SKM-1 treated with dmso at 0.1 percent for 144 hours (cell line): Measurements from ENCODE around the gene ASTN2.
"Not testable (repeated sequence)": the region's sequence is repeated elsewhere in the genome, so short reads cannot be mapped to it uniquely, and the experiment has no call there.

Experiments
- DNase-seq: peaks from one replicate; lab custom pipeline; 2025; ENCODE audit not compliant: unreplicated experiment; lab: John Stamatoyannopoulos, UW

ASTN2 gene

DNA sequence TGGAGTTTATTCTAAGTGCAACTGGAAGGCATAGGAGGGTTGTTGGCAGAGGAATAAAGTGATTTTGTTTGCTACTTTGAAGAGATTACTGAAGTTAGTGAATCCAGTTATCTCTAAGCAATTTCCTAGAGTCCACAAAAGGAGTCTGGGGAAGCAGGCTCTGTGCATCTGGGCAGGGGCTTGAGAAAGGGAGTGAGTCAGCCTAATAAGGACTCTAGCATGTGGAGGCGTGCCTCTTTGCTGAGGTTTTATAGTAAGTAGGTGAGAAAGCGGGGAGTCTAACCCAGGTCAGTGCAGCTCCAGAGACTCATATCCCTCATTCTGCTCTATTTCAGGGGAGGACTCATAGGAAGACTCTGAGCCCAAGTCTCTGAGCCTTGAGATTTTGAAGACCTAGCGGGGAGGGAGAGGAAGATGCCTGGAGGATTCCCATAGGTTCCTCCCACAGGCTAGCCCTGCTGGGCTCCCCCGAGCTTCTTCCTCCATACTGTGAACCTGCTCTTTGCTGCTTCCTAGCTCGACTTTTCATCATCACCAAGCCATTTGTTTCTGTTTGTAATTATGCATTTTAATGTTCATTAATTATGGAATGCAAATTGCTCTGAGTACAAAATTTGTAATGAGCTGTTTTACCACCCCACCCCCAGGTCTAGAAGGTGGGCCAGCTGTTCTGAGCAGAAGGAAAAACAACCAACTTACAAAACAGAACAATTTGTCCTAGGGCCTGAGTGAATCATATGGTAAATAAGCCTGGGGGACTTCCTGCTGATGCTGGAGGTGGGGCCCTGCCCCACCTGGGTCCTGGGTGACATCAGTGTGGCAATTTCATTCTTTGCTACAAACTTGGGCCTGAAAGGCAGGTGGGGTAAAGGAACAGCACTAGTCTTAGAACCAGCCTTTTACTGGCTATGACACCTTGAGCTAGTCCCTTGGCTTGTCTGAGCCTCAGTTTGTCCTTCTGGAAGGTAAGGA, 577.6 kb downstream of the ASTN2 start:
- no peak for DNase-seq

DNA sequence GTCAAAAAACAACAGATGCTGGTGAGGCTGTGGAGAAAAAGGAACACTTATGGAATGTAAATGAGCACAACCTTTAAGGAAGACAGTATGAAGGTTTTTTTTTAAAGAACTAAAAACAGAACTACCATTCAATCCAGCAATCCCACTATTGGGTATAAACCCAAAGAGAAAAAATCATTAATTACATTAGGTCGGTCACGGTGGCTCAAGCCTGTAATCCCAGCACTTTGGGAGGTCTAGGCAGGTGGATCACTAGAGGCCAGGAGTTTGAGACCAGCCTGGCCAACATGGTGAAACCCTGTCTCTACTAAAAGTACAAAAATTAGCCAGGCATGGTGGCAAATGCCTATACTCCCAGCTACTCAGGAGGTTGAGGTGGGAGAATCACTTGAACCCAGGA, 584.5 kb downstream of the ASTN2 start:
- DNase-seq, result not testable (repeated sequence)

DNA sequence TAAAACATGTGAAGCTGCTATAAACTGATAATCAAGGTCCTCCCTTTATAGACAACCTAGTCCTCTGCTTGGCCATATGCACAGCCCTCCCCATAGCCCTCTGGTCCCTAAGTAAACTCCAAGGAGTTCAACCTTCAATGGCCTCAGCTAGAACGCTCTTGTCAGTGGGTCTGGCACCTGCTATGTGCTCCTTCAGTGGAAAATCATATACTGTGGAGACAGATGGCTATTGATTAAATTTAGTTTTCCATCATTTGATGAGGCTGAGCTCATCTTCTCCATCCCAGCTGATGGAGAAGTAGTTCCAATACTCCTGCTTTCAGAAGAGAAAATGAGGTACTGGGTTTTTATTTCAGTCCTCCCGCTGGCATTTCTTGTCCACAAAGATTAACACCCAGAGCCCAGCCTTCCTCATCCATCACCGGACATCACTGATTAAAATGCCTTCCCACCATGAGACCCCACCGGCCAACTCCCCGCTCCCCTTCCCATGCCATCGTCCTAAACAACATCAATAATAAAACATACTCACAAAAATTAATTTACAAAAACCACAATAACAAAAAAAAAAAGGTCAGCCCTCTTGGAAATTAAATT, 593.1 kb downstream of the ASTN2 start:
- no peak for DNase-seq

DNA sequence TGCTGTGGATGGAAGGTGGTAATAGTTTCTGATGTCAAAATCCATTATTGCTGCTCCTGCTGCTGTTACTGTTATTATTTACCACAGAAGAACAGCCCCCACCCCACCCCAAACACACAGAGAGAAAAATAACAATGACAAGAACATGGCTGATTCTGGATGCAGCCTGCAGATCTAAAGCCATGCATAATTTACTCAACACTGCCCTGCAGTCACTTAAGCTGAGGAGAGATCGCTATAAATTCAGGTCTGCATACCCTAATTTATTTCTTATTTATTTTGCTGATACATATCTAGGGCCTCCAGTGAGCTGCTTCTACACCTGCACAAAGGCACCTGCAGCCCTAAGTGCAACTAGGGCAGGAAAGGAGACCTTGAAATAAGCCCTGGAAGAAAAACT, 595.7 kb downstream of the ASTN2 start:
- no peak for DNase-seq

DNA sequence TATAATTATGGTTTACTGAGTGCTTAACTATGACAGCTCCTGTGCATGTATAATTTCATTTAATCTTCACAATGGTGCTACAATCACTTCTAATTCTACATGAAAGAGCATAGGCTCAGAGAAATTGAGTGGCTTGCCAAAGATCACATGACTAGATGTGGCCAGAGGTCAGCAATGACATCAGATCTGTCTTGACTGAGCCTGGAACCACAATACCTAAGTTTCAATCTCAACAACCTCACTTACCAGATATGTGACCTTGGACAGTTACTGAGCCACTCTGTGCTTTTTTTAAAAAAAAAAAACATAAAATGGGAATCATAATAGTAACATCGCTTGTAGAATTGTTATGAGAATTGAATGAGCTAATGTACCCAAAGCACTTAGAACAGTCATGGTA, 597.1 kb downstream of the ASTN2 start:
- no peak for DNase-seq

DNA sequence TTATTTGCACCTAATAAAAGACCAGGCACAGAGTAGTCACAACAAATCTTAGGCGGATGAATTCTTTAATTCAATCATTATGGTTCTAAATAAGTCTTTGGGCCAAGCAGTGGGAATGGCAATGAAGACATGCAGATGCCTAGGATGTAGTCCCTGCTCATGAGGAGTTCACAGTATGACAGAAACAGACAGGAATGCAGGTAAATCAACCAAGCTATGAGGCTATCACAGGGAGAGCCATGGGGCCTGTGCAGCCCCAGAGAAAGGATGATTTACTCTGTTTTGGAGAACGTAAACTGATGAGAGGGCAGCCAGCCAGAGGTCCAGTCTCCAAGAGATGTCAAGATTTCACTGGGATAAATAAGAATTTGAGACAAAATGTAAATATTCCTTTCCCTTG, 598.4 kb downstream of the ASTN2 start:
- DNase-seq, result no peak

DNA sequence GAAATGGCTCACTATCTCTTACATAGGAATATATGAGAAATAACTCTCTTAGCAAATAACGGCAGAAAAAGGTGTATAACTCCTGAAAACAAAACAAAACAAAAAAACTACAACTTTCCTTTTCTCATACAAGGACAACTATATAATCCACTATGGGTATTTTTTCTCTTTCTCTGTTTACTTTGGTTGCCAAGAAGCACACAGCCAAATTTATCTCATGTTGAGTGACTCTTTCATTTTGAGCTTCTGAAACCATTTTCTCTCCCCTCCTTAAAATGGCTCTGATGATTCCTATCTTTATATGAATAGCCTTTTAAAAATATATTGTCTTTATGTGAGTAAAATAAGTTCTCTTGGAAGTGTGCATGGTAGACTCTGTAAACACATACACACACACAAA, 599.0 kb downstream of the ASTN2 start:
- DNase-seq, result no peak

DNA sequence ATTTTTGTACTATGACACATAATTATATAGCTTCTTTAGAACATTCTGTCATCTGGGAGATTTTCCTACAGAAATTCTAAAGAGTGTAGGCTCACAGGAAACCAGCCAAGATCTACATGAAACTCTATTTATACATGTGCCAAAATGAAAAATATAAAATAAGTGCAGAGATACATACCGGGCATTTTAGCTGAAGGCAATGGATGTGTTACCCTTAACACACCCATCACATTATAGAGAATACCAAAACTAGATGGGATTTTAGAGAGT, 601.9 kb downstream of the ASTN2 start:
- DNase-seq, result no peak

DNA sequence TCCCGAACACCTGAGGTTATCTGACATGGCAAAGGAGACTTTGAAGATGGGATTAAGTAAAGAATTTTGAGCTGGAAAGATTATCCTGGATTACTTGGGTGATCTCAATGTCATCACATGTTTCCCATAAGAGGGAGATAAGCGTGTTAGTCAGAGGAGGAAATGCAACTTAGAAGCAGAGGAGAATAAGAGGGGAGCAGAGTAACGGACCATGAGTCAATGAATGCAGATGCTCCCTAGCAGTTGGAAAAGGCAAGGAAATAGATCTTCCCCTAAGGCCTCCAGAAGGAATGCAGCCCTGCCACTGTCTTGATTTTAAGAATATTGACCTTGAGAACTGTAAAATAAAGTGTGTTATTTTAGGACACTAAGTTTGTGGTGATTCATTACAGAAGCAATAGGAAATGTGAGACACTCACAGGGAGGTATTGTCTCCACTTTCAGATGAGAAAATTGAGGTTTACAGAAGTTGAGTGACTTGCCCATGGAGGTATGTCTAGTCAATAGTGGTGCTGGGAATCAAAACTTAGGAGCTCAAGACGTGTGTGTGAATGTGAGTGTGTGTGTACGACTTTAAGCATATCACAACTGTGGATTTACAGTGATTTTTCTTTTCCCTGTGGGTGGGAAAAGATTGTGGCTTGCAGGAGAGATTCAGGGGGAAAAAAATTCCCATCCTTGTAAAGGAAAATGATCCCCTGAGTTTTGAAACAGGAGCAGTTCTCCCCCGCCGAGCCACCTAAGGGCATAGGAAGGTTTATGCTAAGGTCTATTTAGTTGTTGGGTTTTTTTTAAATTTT, 602.4 kb downstream of the ASTN2 start:
- no peak for DNase-seq

DNA sequence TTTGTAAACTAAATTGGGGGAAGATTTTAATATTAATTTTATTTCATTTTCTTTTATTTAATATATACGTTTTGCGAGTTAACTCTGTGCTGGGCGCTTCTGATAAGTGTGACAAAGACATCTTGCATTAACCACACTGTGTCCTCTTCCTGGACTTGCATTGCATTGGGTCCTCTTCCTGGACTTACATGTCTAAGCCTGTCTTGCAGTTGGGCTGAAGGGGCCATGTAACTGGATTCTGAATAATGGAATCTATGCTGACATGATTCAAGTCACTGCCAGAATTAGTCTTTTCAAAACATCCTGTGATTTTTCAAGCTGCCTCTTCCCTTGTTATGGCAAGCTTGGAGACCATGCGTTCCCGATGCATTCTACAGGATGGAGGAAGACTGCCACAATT, 605.2 kb downstream of the ASTN2 start:
- DNase-seq, result no peak

DNA sequence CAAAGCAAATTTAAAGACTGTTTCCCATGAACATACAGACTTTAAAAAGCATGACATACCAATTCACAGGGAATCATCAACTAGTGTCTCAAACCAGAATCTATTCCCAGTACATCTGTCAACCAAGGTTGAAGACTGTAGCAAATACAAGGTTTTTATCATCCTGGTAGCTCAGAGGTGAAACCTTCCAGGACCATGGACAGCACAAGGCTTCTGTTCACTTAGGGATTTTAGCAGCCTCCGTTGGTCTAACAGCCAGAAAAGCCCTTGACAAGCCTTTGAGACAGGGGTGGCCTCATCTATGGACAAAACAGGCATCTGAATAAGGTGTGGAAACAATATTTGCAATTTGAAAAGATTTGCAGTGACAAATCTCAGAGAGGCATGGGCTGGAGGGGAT, 608.8 kb downstream of the ASTN2 start:
- no peak for DNase-seq

DNA sequence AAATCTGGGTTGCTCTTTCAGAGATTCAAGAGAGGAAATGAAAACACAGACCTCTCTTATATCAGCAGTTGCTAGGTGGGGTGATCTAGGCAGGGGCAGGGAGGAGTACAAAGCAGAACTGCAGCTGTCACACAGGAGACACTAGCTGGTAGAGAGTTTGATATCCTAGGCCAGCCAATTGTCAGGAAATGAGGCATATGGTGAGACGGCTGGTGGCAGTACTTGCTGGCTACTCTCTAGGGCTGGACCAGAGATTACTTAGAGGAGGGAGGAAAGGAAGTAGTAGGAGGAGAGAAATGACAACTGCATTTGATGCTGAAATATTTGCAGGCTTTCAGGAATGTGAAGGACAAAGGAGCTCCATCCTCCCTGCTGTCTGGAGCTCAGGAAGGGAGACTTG, 614.0 kb downstream of the ASTN2 start:
- DNase-seq, result no peak

DNA sequence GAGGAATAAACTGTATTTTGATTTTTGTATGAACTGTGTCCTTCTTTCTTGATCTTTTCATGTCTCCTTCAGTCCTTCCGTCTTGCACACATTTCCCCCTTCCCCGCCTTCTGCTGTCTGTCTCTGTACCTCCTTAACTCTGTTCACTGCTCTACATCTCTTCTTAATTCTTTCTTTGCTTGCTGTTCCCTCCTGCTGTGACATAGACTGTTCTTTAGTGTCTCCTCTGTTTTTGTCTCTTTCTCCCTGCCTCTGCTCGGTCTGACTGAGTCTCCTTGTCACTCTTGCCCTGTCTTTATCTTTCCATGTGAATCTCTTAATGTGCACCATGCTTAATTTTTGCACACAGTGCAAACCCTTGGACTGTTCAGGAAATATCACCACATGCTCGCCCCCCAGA, 614.8 kb downstream of the ASTN2 start:
- no peak for DNase-seq

DNA sequence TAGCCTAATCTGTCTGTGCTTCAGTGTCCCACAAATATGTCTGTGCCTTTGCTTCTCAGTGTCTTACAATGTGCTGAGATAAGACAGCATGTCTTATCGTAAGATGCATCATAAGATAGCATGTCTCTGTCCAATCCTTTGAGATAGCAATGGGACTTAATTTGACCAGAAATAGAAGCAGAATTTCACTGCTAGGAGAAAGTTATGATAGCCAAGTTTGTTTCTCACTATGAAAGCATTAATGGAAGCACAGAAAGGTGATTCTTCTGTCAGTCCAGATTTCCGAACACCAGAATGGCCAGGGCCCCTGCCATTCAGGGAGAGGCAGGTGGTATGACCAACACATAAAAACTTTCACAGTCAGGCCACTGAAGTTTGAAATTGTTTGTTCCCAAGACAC, 616.3 kb downstream of the ASTN2 start:
- no peak for DNase-seq

DNA sequence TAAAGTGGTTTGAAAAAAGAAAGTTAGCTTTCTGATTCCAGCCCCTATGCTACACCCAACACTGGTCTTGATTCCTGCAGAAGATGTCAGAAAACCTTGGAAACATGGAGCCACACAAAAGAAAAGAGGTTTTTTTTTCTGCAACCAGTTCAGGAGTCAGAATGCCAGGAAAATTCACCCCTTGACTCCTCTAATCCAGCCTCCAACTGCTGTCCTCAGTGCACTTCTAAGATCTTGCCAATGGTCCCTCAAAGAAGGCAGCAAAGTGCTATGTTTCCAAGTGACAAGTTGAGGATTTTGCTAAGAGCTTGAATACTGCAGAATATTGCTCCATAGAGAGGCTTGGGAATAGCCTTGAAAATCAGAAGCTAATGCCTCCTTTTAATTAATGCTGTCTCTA, 617.6 kb downstream of the ASTN2 start:
- DNase-seq, result no peak

DNA sequence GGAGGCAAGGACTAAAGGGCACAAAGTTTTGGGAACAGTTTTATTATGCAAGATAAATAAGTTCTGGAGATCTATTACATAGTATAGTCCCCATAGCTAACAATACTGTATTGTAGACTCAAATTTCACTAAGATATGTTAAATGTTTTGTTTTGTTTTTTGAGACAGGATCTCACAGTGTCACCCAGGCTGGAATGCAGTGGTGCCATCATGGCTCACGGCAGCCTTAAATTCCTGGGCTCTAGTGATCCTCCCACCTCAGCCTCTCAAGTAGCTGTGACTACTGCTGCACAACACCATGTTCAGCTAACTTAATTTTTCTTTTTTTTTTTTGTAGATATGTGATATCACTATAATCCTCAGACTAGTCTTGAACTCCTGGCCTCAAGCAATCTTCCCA, 618.2 kb downstream of the ASTN2 start:
- DNase-seq, result no peak

DNA sequence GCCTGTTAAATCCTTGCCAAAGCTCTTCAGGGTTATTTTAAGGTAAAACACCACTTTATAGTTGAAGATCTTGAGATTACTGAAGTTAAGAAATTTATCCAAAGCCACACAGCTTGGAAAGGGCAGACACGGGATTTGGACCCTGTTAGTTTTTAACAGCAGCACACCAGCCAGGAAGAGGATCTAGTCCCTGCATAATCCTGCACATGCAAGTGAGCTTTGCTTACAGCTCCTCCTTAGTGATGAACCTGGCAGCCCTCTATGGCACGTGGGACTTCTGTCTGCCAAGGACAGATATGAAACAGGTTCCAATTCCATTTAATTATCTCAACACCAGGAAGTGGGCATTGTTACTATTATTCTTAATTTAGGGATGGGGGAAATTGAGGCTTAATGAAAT, 619.0 kb downstream of the ASTN2 start:
- DNase-seq, result no peak

DNA sequence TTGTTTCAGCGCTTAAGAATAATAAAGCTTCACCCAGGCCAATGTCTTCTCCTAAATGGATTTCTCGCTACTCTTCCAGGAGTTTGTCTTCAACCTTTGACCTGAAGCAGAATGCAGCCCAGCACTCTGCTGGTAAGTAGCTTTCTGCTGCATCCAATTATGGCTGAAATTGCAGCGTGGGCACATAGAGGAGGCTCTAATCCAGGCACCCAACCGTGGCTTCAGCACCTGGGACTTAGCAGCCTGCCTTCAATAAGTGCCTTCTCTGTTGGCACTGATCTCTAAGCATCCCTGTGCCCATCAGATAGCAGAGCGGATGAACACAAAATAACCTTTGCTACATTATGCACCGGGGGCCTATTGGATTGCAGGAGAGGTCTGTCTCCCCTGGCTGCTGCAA, 622.6 kb downstream of the ASTN2 start:
- DNase-seq, result no peak

DNA sequence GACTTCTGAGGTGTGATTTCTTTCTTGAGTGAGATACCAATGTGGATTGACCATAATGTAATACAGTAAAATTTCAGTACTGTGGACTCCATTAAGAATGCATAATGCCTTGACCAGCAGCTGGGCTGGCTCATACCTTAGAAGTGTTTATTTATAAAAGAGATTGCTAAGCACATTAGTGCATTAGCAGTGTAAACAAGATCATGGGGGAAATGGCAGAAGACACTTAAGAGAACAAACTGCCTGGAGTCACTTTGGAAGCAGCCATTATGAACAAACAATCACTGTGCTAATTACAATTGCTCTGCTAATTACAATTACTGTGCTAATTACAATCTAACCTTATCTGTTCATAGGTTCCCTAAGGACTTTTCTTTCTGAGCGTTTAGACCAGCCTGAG, 623.5 kb downstream of the ASTN2 start:
- DNase-seq, result no peak

DNA sequence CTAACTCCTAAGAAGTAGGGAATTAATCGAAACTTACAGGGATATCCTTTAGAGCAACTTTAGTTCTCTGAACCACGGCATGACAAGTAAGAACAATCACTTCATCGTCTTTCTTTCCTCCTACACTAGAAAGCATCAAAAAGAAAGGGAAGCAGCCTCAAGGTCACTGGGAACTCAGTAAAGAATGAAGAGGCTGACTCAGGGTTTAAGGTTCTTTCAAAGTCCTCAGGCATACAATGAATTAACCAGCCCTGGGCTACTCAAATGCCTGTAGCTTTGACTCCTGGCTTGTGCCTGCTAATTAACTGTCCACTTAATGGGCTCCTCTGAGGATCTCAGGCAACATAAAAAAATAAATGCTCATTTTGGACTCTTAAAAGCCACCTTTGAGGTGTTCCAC, 625.8 kb downstream of the ASTN2 start:
- DNase-seq, result no peak

DNA sequence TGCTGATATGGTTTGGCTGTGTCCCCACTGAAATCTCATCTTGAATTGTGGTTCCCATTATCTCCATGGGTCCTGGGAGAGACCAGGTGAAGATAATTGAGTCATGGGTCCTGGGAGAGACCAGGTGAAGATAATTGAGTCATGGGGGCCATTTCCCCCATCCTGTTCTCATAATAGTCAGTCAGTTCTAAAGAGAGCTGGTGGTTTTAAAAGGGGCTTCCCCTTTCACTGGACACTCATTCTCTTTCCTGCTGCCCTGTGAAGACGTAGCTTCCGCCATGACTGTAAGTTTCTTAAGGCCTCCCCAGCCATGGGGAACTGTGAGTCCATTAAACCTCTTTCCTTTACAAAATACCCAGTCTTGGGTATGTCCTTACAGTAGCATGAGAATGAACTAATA, 628.1 kb downstream of the ASTN2 start:
- DNase-seq, result no peak

DNA sequence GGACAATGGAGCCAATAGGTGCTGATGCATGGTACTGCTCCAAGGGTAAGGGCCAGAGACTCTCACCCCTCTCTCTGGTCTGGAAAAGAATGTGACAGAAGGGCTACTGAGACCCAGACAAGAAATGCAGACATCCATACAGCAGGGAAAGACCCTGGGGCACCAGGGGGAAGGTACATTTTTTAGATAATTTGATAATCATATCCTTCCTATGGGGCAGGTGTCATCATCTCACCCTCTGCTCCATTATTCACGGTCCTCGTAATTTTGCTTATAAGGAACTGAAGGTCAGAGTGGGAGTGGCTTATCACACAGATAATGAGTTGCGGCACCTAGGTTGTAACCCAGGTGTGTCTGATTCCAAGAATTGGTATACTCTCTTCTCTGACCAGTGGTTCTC, 637.7 kb downstream of the ASTN2 start:
- no peak for DNase-seq
